GM19372 (cell line): ENCODE measurements around the gene SDCCAG8.

Experiments used
- ATAC-seq: cut with Tn5 transposase; IDR thresholded peaks from one replicate; pipeline ENCODE4 v1.9.1; 2021; ENCODE audit warnings: mild to moderate bottlenecking, low read depth, moderate library complexity; ENCODE audit not compliant: unreplicated experiment

Gene SDCCAG8

DNA sequence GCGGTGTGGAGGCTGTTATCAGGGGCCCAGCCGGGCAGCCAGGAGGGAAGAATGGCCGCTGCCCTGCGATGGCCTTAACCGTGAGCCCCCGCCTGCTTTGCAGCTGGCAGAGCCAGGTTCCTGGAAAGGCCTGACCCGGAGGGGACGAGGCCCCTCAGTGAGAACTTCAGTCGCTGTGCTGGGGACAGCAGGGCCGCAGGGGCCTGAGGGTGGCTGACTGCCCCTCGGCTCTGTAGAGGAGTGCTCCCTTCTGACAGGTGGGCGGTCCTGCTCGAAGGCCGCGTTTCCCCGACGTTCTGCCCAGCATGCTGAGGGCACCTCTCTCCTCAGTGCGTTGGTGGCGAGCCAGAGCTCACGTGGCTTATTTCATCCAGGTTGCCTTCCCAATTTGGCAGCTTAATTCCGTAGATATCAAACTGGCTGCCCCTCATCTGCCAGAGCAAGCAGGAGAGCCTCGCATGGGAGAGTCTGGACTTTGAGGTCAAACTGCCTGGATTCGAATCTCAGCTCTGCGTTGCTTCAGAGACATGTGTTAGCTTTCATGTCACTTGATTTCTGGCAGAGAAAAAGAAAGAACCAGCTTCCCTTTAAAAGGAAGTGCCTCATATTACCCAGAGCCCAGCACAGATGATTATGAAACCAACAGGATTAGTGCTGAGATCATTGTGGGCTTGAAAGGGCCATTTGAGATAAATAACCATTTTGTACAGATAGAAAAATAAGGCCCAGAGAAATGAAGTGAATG lies 239.8 kb downstream of the SDCCAG8 start:
- no peak for ATAC-seq

DNA sequence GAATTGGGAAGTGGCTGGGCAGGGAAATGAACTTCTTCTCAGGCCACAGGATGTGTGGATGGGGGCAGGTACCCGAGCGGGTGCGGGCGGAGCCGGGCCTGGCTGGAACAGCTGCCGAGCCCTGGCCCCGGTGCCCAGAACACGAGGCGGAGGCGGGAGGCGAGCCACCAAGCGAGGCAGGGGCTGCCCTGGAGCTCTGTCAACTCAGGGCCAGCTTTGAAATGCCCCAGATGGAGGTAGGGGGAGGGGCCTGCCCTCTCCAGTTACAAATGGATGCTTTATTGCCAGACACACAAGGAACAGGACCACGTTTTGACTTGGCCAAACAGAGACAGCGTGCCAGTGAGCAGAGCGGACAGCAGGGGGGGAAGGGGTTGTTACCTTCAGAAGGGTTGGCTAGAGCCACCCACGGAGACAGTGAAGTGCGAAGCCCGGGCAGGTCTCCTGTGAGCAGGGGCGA lies 240.4 kb downstream of the SDCCAG8 start:
- no peak for ATAC-seq

DNA sequence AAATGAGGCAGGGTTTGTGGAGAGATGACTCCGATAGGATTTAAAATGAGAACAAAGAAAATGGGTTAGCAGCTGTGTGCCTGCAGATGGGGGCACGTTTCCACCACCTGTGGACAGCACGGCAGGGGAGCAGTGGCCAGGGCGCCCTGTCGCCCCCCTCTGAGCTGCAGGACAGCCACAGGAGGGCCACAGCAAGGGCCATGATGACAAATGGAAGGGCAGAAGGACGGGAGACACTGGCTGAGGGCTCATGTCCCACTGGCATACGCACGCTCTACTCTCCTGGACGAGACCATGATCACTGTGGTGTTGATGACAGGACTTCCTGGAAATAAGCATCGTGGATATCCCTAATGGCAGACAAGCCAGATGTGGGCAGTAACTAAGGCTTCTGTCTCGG lies 241.0 kb downstream of the SDCCAG8 start:
- no peak for ATAC-seq

DNA sequence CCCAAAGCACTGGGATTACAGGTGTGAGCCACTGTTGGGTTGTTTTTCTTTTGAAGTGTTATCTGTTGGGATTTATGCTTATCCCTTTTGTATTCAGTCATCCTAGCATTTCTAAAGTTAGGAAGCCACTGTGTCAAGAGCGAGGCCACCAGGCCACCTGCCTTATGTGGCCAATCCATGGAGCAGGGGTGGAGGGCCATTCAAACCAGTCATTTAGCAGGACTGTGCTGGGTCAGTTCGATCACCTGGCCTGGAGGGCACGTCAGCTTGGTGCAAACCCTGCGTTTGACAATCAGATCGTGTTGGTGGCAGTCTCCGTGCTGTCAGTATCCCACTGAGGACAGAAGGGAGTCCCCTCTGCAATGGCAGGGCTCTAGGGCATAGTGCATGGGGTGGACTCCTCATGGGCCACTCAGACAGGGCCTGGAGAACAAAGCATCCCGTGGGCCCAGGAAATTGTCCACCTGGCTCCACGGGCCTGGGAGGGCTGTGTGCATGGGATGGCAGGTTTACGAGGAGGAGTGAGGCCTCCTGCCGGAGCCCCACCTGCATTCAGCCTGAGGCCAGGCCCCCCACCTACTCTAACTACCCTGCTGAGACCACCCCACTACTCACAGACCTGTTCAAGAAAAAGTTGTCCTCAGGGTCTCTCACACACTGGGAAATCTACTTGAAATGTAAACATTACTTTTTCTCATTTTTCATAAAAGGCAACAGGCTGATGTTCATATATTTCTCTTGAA lies 242.3 kb downstream of the SDCCAG8 start:
- ATAC-seq: no peak

DNA sequence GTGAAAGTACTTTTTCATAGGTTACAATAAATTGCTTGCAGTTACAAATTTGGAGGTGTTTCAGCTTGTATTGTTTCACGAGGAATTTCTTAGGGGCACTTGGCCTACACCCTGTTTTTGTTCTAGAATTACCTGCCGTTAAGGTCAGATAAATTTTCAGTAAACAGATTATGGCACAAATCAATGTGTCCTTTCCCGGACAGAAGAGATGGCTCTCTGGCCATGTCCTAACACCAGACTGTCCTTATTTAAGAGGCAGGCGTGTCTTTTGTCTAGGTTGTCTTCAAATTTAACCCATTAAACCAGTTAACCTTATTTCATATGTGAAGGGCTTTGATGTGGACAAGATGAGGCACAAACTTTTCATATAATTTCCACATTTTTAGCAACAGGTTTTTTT lies 243.4 kb downstream of the SDCCAG8 start:
- no peak for ATAC-seq

DNA sequence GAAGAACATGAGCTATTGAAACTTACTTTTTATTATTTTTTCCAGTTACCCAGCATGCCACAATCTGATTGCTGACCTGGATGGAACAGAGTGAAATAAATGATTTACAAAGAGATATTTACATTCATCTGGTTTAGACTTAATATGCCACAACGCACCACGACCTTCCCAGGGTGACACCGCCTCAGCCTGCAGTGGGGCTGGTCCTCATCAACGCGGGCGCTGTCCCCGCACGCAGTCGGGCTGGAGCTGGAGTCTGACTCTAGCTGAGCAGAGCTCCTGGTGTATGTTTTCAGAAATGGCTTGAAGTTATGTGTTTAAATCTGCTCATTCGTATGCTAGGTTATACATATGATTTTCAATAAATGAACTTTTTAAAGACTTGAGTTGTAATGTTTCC lies 243.9 kb downstream of the SDCCAG8 start:
- ATAC-seq: no peak

DNA sequence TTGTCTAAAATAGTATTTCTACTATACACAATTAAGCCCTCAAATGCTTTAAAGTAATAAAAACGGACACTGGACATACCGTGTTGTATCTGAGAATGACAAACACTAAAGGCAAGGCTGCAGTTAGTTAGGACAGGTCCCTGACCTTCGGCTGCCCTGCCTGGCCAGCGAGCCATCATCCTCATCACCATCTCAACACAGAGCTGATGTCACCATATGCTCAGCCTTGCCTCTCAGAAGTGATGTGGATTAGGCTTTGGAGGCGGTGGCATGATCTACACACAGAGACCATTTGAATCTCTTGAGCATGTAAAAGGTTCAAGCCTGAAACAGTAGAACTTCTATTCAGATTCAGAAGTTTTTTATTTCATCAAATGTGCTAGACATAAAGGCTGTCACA lies 244.7 kb downstream of the SDCCAG8 start:
- no peak for ATAC-seq

DNA sequence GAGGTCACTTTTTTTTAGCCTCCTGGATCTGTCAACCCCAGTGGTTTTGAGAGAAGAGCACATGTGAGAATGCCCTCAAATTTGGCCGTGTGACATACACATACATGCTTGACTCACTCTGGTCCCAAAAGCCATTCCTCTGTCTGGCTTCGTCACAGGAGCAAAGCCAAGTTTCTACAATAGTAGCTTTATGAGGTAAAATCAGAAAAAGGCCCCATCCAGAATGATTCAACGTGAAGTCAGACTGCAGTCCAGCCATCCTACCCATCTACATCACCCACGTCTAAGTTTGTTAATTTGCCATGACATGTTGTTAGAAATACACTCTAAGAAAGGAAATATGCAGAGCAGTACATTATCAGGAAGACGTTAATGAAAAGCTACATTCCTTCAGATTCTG lies 245.2 kb downstream of the SDCCAG8 start:
- ATAC-seq: no peak

DNA sequence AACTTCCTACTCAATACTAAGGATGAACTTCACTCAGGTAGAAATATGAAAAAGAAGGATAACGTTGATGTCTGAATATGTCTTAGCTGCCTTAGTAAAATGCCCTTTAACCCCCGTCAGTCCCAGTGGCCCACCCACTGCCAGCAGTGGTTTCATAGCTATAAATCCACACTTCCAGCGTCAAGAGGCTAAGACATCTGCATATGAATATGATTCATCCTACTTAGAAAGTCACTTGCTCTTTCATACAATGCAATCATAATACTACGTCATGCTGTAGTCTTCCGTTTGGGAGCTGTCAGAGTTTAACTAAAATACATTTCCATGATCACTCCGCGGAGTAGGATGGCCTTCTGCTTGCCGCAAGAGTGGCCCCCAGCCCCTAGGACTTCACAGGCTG lies 247.3 kb downstream of the SDCCAG8 start:
- no peak for ATAC-seq

DNA sequence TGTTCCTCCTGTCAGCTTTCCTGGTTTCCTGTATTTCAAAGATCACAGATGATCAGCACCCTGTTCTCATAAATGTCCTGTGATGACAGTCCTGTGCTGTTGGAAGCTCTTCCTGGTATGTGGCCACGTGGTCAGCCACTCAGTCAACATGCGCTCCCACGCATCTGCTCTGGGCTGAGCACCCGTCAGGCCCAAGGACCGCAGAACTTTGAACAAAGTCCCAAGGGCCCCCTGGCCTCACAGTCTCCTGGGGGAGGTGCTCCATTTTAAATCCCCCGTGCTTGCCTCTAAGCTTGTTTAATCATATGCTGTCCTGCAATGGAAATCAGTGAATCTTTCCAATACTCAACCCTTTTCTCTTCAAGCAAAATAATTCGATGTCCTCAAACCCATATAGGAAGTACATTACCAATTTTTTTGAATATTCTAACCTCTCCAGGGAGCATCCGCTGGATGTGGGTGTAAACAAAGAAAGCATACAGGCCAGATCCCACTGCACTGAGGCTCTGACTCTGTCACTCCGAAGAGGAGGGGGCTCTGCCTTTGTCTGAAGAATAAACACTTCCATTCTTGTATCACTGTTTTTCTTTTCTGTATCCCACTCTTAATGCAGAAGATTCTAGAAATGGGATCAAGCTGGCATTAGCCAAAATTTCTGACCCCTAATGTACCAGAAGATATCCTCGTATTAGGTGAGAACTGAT lies 250.3 kb downstream of the SDCCAG8 start:
- no peak for ATAC-seq

DNA sequence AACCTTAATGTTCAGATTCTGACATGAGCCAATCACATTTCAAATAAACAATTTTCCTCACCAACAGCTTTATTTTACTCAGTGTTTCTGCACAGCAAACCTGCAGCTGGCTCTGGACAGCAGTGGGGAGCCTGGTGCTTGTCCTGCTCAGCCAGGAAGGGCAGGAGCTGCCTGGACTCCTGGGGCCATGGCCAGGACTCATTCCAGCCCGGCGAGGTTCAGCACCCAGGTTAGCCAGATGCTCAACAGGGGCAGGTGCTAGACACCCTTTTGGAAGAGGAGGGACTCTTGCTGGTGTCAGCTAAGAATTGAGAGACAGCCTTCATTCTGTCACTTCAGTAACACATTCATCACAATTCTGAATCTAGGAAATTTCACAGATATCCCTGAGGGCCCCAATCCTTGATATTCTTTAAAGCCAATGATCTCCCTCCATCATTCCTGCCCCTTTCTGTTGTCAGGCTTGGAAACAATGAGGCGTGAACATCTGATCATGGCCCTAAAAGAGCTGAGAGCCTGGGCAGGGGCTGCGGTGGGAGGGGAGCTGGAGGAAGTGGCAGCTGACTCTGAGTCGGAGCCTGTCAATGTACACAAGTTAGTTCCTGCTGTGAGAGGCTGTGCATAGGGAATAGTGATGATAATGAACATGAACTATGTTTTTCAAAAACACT lies 251.3 kb downstream of the SDCCAG8 start:
- ATAC-seq: no peak

DNA sequence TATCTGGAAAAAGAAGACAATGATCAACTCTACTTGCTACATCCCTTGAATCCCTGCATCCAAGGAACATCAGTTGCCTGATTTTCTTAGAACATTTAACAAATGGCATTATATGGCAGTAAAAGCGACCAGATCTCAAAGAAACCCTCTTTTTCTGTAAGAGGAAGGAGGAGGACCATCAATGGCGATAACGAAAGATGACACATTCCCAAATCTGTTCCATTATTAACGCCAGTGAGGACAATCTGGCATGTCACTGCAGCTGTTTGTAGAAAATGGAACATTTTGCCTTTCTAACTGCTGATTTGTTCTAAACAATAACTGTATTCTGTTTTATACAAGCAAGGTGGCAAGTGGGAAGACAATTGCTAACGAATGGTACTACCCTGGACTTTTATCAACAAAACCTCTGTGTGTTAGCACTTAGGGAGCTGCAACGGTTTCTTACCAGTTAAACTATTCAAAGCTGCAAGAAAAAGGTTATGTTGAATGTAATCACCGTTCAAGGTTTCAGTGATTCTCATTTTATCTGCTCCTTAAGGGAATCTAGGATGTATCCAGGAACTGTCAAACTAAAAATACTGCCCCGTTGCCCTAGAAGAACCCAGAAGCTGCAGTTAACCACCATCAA lies 251.9 kb downstream of the SDCCAG8 start:
- no peak for ATAC-seq

DNA sequence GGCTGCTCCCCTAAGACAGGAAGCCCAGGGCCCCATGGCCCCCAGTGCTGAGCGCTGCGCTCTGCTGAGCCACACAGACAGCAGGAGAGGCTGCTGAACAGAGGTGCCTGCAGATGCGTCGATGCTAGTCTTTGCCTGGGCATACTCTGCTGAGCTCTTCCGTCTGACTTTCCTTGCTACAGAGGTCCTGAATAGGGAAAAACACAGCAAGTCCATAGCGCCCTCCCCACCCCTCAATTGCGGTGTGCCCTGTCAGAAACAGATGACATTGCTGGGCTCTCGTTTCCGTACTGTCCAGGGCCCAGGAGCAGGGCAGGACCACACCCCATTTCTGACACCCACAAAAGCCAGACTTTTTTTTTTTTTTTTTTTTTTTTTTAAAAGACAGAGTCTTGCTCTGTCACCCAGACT lies 252.5 kb downstream of the SDCCAG8 start:
- ATAC-seq: peak; percentile 62

DNA sequence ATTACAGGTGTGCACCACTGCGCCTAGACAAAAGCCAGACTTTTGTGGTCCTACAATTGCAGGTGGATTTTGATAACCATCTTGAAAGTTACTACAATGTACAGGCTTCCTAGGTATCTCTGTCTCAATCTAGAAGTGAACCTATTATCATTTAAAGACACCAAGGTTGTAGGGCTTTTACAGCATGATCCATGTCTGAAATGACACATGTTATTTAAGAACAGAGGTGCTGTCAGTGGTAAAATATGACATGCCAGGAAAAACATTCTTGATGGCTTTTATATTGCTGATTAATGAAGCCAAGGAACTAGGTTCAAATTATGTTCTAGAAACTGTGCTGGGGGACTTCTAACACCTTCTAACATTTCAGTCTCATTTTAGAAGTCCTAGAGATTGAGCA lies 253.1 kb downstream of the SDCCAG8 start:
- ATAC-seq: no peak

DNA sequence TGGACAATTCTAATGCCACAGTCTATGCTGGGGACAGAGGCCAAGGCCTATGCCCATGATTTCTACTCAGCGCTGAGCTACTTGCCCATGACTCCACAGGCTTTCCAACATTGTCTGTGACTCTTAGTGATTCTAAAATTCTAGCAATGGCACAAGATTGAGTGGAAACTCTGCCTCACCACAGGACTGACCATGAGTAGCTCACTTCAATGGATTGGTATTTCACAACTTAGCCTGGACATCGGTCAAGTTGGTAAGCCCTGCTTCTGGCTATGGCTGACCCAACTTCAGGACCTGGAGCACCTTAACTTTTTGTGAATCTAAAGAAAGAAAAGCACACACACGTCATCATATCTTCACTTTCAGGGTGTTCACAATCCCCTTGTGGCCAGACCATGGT lies 255.1 kb downstream of the SDCCAG8 start:
- ATAC-seq: no peak

DNA sequence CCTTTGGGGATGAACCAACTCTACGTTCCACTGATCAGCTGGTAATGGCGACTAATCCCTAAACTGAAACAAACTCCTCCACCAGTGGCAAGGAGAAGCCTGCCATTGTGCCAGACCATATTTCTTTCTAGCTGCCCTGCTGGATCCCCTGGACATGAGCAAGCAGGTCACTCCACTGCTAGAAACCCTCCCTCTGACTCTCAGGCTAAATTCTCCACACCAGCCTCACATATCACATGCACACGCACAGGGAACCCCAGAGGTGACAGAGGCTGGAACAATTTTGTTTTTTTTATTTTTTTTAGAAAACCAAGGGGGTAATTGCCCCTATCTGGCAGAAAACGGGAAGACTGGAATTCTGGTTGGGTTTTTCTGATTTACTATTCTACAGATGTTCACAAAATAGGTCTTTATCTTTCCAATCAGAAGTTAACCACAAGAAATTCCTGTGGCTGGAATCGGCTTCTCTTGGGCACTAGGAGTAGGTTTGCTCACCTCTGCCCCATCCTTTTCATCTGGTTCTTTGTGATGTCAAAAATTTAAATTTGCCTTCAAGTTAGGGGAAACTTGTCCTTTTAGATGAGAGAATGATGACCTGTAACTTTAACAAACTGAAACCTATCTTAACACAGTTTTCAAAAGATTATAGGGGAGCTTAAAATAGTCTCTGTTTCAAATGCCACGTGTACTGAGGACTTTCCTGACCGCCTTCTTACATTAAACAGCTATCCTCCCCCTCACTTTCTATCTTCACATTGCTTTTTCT lies 258.1 kb downstream of the SDCCAG8 start:
- ATAC-seq: peak; percentile 67

DNA sequence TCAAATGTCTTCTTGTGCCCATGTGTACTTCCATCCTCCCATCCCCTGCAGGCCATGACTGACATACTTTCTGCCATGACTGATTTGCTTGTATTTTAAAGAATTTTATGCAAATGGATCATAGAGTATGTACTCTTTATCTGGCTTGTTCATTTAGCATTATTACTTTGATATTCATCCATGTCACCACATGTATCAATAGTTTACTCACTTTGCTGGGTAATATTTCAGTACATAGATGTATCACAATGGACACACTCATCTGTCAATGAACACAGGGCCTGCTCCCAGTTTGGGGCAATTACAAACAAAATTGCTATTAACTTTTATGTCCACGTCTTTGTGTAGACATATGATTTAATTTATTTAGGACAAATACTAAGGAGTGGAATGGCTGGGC lies 259.1 kb downstream of the SDCCAG8 start:
- ATAC-seq: no peak

DNA sequence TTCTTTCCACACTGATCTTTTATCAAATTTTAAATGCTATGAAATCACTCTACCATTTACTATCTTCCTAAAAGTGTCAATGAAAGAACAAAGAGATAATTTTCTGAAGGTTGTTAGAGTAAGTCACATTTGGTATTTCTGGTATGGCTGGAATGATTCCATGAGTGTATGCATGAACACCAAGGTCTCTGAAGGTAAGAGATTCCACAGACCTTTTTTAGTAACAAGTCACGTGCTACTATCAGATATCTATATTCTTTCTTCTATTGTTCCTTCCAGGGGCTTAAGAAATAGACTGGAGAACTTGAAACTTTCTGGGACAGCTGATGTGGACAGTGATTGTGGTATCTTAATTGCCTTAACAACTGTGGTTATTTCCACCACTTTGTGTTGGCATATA lies 265.0 kb downstream of the SDCCAG8 start:
- no peak for ATAC-seq

DNA sequence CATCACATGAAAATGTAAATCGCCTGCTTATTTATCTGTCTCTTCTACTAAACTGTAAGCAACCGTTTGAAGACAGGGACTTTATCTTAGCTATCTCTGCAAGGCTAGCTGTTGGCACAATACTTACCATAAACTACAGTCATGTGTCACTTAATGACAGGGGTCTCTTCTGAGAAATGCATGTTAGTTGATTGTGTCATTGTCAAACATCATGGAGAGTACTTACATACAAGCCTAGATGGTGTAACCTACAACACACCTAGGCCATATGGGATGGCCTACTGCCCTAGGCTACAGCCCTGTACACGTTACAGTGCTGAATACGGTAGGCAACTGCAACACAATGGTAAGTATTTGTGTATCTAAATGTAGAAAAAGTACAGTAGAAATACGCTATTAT lies 267.9 kb downstream of the SDCCAG8 start:
- ATAC-seq: no peak

DNA sequence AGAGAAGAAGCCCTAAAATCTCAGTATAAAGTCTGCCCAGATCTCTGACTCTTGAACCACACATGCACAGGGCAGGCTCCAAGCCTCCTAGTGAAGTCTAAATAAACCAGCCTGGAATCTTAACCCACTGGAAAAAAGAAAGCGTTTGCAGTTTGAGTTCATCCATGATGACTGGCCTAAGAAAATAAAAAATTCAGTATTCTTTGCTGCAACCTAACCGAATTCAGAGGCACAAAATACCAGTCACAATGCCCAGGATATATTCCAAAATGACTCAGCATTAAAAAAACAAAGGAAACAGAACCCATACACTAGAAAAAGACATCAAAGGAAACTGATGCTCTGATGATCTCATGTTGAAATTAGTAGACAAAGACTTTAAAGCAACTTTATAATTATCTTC lies 269.2 kb downstream of the SDCCAG8 start:
- ATAC-seq: no peak
